Renal pelvis (tissue), 4 donors: ENCODE measurements around the gene NRP2. TPM values are rescaled to one million over a fixed set of nuclear protein-coding genes. Genes with fewer than 3 reads are reported as not detected.

Source experiments
- DNase-seq: peaks from one replicate; pipeline ENCODE4 v3.0.0-alpha.2; 2013
- polyA plus RNA-seq, 3 donors: library from polyadenylated mRNA; unstranded; fragments of 120-200 nt; gene quantifications; one replicate each; pipeline ENCODE4 v1.2.1, GENCODE V29; 2013; ENCODE audit not compliant: insufficient read length in 3 of 3

Gene NRP2
- polyA plus RNA-seq, 3 donors = 55.8 to 67.4 (median 66.9) TPM

- DNase-seq = no peak
Measured at GRCh38 chr2:205730191-205730590, 47.9 kb downstream of the NRP2 start.

DNA sequence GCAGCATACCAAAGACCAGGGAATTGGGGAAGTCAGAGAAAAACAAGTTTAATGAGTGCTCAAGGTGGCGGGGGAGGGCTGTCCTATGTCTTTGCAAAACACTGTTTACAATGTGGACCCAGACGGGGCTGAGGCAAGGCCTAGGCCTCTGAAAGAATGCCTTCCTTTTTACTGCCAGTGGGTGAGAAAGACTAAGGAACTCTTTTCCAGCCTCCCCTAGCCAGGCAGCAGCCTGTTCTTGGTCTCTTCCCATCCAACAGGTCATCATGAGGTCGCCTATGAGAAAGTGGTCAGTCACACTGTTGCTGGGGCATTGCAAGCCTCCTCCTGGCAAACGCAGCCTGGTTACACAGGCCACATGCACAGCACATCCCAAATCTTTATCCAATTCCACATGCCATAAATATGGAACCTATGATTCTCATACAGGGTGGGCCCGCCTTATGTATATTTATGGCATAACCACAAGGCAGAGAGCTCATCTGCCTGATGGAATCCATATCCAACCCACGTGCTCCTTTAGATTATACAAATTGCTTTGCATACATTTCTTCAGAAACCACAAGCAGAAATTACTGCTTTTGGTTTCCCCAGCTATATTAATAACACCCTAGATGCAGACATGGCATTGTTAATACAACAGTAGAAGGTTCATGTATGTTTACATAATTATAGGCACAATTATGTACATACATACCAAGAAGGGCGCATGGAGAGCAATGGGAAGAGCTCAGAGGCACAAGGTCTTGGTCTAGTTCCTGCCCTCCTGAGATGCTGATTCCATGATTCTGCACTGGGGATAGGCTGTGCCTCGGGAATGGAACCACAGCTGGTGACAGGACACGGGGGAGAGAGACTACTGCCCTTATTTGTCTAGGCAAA lies 48.6 kb downstream of the NRP2 start:
- DNase-seq = no peak

GRCh38 chr2:205731583-205731981 lies 49.3 kb downstream of the NRP2 start:
- DNase-seq = no peak

DNA sequence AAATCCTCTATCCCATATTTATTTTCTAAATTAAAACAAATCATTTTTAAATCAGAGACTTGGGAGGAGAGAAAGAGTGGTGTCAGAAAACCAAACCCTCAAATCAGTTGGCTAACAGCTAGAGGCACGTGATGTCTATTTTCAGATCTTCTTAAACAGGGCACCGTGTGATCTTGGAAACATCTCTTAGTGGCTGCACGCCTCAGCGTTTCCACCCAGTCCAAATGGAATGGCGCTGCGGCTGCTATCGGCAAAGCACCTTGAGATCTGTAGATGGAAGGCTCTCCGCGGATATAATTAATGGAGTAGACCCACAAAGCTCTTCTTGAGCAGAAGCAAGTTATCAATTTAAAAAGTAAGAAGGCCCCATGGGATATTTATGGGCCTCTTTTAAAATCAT lies 50.0 kb downstream of the NRP2 start:
- DNase-seq = no peak

DNA sequence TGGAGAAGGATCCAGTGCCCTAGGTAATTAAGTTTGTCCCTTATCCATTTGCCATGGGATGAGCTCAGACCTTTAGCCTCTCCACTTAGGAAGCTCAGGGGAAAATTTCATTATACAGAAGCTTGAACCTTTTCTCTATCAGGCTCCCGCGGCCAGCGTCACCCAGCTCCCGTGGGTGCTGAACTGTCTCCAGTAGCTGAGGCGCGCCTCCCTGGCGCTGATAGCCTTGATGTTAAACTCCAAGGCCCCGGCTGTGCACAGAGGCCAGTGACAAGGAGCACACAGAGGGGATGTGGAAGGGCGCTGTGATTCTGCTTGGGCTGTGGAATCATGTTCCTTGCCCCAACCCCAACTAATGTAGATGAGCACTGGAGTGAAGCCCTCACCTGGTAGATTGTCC lies 50.8 kb downstream of the NRP2 start:
- no peak for DNase-seq

- no peak for DNase-seq
Measured at GRCh38 chr2:205733648-205734047, 51.3 kb downstream of the NRP2 start.

- no peak for DNase-seq
Measured at GRCh38 chr2:205734436-205735037, 52.2 kb downstream of the NRP2 start.

- DNase-seq = no peak
Measured at GRCh38 chr2:205738117-205738968, 56.0 kb downstream of the NRP2 start.

DNA sequence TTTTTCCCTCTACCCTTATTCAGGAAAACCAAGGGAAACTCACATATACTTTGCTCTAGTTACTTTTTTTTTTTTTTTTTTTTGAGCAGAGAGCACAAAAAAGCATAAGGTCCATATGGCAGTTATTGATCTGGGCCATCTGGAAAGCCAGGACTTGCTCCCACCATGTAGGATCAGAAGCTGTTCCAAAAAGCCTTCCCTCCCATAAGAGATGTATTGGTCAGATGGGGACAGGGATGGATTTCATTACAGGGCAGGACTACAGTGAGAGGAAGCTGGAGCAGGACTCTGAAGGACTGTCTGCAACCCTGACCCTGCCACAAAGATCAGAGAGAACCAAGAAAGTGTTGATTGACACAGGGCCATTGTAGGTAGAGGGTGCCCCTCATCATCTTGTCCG lies 57.3 kb downstream of the NRP2 start:
- no peak for DNase-seq

DNA sequence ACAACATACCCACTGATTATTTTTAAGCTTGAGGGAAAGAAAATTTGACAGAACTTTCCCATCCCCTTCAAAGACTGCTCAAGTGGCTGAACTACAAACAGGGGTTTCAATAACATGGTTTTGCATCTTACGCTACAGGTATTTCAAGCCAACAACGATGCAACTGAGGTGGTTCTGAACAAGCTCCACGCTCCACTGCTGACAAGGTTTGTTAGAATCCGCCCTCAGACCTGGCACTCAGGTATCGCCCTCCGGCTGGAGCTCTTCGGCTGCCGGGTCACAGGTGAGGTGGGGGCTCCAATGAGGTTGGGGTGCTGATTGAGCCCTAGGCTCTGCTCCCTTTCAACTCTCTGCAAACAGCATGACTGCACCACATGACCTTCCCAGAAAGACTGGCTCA lies 58.1 kb downstream of the NRP2 start:
- no peak for DNase-seq

DNA sequence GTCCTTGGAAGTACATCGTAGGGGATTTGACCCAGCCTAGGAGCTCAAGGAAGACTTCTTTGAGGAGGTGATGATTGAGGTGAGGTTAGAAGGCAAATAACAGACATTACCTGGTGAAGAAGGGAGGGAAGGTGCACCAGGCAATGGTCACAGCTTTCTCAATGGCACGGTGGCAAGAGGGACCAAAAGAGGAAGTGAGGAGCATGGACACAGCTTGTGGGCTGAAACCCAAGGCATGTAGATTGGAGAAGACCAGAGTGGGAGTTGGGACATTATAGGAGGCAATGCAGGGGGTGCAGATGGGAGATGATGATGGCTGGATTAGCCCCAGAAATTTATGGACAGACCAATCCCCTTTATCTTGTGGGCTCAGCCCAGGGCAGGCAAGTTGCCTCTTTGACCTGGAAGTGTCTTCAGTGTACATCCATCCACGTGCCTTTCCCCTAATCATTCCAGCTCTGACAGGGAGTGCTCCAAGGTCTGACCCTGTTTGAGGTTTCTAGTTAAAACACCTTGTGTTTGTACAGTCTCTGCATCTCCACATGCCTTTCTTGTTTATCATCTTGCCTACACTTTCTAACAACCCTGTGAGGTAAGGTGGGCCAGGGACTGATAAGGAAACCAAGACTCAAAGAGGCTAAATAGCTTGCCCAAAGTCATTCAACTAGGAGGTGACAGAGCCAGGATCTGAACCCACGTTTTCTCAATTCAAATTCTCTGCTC lies 59.1 kb downstream of the NRP2 start:
- DNase-seq = no peak

- DNase-seq = no peak
Measured at GRCh38 chr2:205743137-205743536, 60.8 kb downstream of the NRP2 start.

DNA sequence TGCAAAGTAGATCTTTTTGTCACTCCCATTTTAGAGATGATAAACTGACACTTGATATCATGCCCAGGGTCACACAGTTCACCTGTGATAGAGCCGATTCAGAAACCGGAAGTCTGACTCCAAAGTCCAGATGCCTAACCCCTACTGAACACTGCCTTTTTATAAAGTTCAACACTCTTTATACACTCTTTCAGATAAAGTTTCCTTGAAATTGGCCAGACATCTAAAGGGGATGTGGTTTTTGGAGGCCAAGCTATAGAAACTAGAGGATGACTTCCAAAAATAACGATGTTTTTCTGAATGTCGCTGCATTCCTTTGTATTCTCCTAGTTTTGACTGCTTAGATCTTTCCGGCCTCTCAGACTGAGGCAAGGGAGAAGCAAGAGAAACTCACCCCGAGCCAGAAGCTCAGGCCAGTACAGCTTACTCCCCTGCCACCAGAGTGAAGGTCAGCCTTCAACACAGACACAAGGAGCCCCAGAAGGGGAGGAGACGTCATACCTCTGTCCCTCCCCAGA lies 61.8 kb downstream of the NRP2 start:
- no peak for DNase-seq

GRCh38 chr2:205745661-205746419 lies 63.5 kb downstream of the NRP2 start:
- no peak for DNase-seq

GRCh38 chr2:205746420-205746785 lies 64.1 kb downstream of the NRP2 start:
- no peak for DNase-seq

- no peak for DNase-seq
Measured at GRCh38 chr2:205747829-205748386, 65.6 kb downstream of the NRP2 start.

- DNase-seq = no peak
Measured at GRCh38 chr2:205748639-205749038, 66.3 kb downstream of the NRP2 start.

GRCh38 chr2:205749078-205749477 lies 66.8 kb downstream of the NRP2 start:
- DNase-seq = no peak

DNA sequence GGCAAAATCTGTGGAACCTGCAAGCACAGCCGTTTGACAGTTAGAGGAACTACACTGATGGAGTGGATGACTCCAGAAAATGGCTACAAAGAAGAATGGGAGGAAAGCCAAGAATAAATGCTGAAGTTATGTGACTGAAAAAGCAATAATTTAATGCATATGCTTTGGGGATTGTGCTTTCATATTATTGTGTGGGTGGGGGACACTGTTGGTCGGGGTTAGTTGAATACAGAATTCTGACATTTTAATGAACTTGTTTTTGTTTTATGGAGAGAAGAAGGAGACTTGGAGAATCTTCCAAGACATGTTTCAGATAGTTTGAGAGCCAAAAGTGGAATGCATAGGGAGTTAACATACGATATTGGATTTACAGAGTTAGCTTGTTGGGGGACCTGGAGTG lies 68.5 kb downstream of the NRP2 start:
- DNase-seq = no peak

GRCh38 chr2:205751569-205752031 lies 69.3 kb downstream of the NRP2 start:
- no peak for DNase-seq
